Cardiac muscle cell (in vitro differentiated cells and primary cell): ENCODE measurements around the gene SNTB2. TPM values are rescaled to one million over a fixed set of nuclear protein-coding genes. Genes with fewer than 3 reads are reported as not detected.

Experiments used
- DNase-seq, 2 donors: peaks; one replicate each; pipeline versions ENCODE4 v3.0.0 to v3.0.0-alpha.2; 2010 to 2017; ENCODE audit warnings: low read depth in 1 of 2, low spot score in 1 of 2
- H3K27ac ChIP-seq: fragments of 200-600 bp; sonication (generic); 2 replicates; pipeline ENCODE4 v1.5.1; 2016
- H3K27me3 ChIP-seq: fragments of 200-600 bp; sonication (generic); 2 replicates; pipeline ENCODE4 v1.6.0; 2016; ENCODE audit warnings: control low read depth
- H3K36me3 ChIP-seq: fragments of 200-600 bp; sonication (generic); 2 replicates; pipeline ENCODE4 v1.5.1; 2016; ENCODE audit warnings: control low read depth
- H3K4me1 ChIP-seq: fragments of 200-600 bp; sonication (generic); 2 replicates; pipeline ENCODE4 v1.8.1; 2017; ENCODE audit warnings: low read depth, mild to moderate bottlenecking, mixed run types
- H3K4me3 ChIP-seq: fragments of 200-600 bp; sonication (generic); 2 replicates; pipeline ENCODE4 v1.5.1; 2016; ENCODE audit warnings: mild to moderate bottlenecking
- H3K9me3 ChIP-seq: fragments of 200-600 bp; sonication (generic); 2 replicates; pipeline ENCODE4 v1.5.1; 2017; ENCODE audit warnings: low read depth, mild to moderate bottlenecking, control low read depth
- CTCF ChIP-seq: IDR thresholded peaks from 2 replicates; pipeline ENCODE4 v1.5.1; 2012; ENCODE audit warnings: low read depth, mild to moderate bottlenecking, low read length
- polyA plus RNA-seq: library from polyadenylated mRNA; unstranded; fragments of >200 nt; fragmentation: Nextera tagmentation; extraction: Ambion mirVana; gene quantifications from 2 replicates; pipeline ENCODE4 v1.2.1, GENCODE V29; 2016
- total RNA-seq: library from RNA; depleted of rRNA; stranded (reverse); fragments of >200 nt; gene quantifications from 2 replicates; pipeline ENCODE4 v1.2.3, GENCODE V29; 2016

SNTB2 gene
- total and polyA plus RNA-seq, 2 experiments from 2014 or later = 12.7 to 17.1 TPM

DNA sequence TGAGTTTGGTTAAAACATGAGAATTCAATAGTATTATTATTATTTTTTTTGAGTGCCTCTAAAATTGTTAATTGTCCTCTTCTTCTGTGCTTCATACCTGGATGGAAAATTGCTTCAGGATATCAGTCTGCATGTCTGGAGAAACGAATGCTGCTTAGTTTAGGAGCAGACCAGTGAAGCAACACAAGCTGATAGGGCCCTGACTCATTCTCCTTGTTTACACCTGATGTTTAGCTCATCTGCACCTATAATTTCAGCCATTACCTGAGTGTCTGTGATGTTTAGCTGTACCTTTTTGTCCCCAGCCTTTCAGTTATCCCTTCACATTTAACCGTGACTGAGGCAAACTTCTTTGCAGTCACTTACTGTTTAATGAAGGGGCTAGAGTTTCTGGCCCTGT is 14.8 kb downstream of the SNTB2 start:
- Histone ChIP-seq H3K27ac (no peak overlapping the region), H3K27me3 (no peaks in the 10 kb centered on the region), H3K4me3 (no peak overlapping the region), H3K9me3 (no peaks in the 10 kb centered on the region), H3K36me3 (no peaks in the 10 kb centered on the region), H3K4me1 (no peaks in the 10 kb centered on the region)
- no peak for DNase-seq
- TF ChIP-seq CTCF = no peak

GRCh38 chr16:69204172-69204571 is 17.2 kb downstream of the SNTB2 start:
- Histone ChIP-seq H3K4me1 (no peaks in the 10 kb centered on the region), H3K27me3 (no peaks in the 10 kb centered on the region), H3K36me3 (no peaks in the 10 kb centered on the region), H3K9me3 (no peaks in the 10 kb centered on the region), H3K27ac (no peak overlapping the region), H3K4me3 (no peak overlapping the region)
- no peak for TF ChIP-seq CTCF
- no peak for DNase-seq

- H3K27ac ChIP-seq = no peak overlapping the region
- no peaks in the 10 kb centered on the region for H3K9me3 ChIP-seq
- no peak overlapping the region for H3K4me3 ChIP-seq
- TF ChIP-seq CTCF = no peak
- DNase-seq = no peak
- H3K4me1 ChIP-seq = peaks cover 10% of the 10 kb centered on the region
- H3K27me3 ChIP-seq = no peaks in the 10 kb centered on the region
- no peaks in the 10 kb centered on the region for H3K36me3 ChIP-seq
These were observed 22.8 kb downstream of the SNTB2 start for GRCh38 chr16:69209735-69210134.

- no peaks in the 10 kb centered on the region for H3K9me3 ChIP-seq
- H3K4me1 ChIP-seq = peaks cover 3% of the 10 kb centered on the region
- no peak overlapping the region for H3K27ac ChIP-seq
- no peaks in the 10 kb centered on the region for H3K27me3 ChIP-seq
- DNase-seq = peak in 1 of 2 donors; percentile 50
- TF ChIP-seq CTCF = no peak
- H3K4me3 ChIP-seq = no peak overlapping the region
- H3K36me3 ChIP-seq = no peaks in the 10 kb centered on the region
These were observed 30.5 kb downstream of the SNTB2 start for GRCh38 chr16:69217433-69217832.

DNA sequence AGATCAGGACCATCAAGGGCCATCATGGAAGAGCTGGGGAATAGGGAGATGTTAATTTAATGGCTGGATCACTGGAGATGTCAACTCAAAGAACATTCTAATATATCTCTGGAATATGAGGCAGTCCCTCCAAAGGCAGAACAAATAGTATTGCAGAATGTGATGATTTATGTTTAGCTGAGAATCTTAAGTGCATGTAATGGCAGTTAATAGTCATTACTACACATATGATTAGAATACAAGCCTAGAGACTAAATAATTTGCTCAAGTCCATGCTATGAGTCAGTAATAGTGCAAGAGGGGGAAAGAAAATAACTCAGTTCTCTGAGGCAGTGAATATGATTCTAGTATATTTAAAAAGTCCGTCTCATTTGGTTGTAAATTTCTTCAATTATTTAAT is 32.3 kb downstream of the SNTB2 start:
- Histone ChIP-seq H3K36me3 (no peaks in the 10 kb centered on the region), H3K27ac (no peak overlapping the region), H3K27me3 (no peaks in the 10 kb centered on the region), H3K4me3 (no peak overlapping the region), H3K9me3 (no peaks in the 10 kb centered on the region), H3K4me1 (peaks cover 3% of the 10 kb centered on the region)
- TF ChIP-seq CTCF = no peak
- no peak for DNase-seq

- H3K9me3 ChIP-seq = no peaks in the 10 kb centered on the region
- H3K4me1 ChIP-seq = no peaks in the 10 kb centered on the region
- H3K4me3 ChIP-seq = no peak overlapping the region
- TF ChIP-seq CTCF = no peak
- DNase-seq = no peak
- no peaks in the 10 kb centered on the region for H3K27me3 ChIP-seq
- no peaks in the 10 kb centered on the region for H3K36me3 ChIP-seq
- H3K27ac ChIP-seq = no peak overlapping the region
These were observed 36.9 kb downstream of the SNTB2 start for GRCh38 chr16:69223882-69224281.
